ENCODE results near the gene METTL17. TPM values are rescaled to one million over a fixed set of nuclear protein-coding genes. Genes with fewer than 3 reads are reported as not detected.

The METTL17 gene
- total and polyA plus RNA-seq, 2 of the 13 experiments (the other 11 are each of a cell fraction or from before 2014, with no cell fraction given) = 122 to 199 TPM

DNA sequence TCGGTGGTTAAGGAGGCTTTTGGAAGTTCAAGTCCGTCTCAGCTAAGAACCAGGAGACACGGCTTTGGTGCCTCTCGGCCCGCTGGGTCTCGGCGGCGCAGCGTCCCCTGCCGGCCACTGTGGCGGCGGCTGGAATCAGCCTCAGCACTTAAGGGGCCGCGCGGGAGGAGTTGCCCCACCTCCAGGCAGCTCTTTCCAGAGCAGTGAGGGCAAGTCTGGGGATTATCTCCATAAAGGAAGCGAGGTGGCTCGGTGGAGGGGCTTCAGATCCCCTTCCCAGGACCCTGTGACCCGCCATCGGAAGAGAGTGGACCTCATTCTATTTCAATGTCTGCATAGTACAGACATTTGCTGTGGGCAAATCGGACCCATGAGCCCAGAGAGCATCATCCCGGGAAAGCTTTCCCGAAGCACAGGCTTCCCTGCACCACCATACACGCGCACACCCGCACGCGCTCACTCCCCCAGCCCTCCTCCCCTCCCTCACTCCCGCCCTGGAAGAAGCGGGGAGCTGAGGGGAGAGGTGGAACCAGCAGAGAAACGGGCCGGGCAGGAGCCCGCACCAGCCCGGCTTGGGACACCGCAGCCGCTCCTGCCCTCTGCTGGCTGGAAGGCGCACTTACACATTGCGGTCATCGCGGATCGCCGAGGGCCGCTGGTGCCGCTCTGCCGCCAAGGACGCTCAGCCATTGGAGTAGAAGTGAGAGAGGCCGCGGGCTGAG lies 18.6 kb upstream of the METTL17 start (continued):
- TF ChIP-seq, protein P1, sequence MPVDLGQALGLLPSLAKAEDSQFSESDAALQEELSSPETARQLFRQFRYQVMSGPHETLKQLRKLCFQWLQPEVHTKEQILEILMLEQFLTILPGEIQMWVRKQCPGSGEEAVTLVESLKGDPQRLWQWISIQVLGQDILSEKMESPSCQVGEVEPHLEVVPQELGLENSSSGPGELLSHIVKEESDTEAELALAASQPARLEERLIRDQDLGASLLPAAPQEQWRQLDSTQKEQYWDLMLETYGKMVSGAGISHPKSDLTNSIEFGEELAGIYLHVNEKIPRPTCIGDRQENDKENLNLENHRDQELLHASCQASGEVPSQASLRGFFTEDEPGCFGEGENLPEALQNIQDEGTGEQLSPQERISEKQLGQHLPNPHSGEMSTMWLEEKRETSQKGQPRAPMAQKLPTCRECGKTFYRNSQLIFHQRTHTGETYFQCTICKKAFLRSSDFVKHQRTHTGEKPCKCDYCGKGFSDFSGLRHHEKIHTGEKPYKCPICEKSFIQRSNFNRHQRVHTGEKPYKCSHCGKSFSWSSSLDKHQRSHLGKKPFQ (CRISPR knock-in tag; IDR thresholded peaks at IDR 0.05; ENCODE audit: insufficient replicate concordance) = no peak
- peak; percentile 83 for TF ChIP-seq ZNF441 (CRISPR knock-in tag; IDR thresholded peaks at IDR 0.05; ENCODE audit: borderline replicate concordance)
- TF ChIP-seq CSRNP1 (CRISPR knock-in tag; IDR thresholded peaks at IDR 0.05) = 0 out of 2 replicates have a peak, but pooled peaks have one; percentile 59
- 0 out of 2 replicates have a peak, but pooled peaks have one; percentile 51 for TF ChIP-seq ATF3 (CRISPR knock-in tag; IDR thresholded peaks at IDR 0.05)
- TF ChIP-seq RFX1 (IDR thresholded peaks at IDR 0.05) = no peak
- no peak for TF ChIP-seq ZNF124 (CRISPR knock-in tag; IDR thresholded peaks at IDR 0.05)
- peak; percentile 90; the same call in 1 of the 2 replicates for TF ChIP-seq ZNF598 (CRISPR knock-in tag; IDR thresholded peaks at IDR 0.05; ENCODE audit: borderline replicate concordance)
- TF ChIP-seq EED (CRISPR knock-in tag; IDR thresholded peaks at IDR 0.05) = no peak; the same call in 1 of the 2 replicates
- TF ChIP-seq BRCA1 (CRISPR knock-in tag; IDR thresholded peaks at IDR 0.05) = peak; percentile 72; the same call in 1 of the 2 replicates
- peak; percentile 44; the same call in 1 of the 2 replicates for TF ChIP-seq ARID5B (CRISPR knock-in tag; IDR thresholded peaks at IDR 0.05)
- TF ChIP-seq ZNF232 (CRISPR knock-in tag; IDR thresholded peaks at IDR 0.05; ENCODE audit: borderline replicate concordance) = peak; percentile 71; the same call in 1 of the 2 replicates
- no peak for TF ChIP-seq RAD51 (IDR thresholded peaks at IDR 0.05; ENCODE audit: borderline replicate concordance)
- TF ChIP-seq ZFP82 (CRISPR knock-in tag; IDR thresholded peaks at IDR 0.05; ENCODE audit: borderline replicate concordance) = no peak
- peak; percentile 72 for TF ChIP-seq SALL2 (CRISPR knock-in tag; IDR thresholded peaks at IDR 0.05)
- TF ChIP-seq, protein P2, sequence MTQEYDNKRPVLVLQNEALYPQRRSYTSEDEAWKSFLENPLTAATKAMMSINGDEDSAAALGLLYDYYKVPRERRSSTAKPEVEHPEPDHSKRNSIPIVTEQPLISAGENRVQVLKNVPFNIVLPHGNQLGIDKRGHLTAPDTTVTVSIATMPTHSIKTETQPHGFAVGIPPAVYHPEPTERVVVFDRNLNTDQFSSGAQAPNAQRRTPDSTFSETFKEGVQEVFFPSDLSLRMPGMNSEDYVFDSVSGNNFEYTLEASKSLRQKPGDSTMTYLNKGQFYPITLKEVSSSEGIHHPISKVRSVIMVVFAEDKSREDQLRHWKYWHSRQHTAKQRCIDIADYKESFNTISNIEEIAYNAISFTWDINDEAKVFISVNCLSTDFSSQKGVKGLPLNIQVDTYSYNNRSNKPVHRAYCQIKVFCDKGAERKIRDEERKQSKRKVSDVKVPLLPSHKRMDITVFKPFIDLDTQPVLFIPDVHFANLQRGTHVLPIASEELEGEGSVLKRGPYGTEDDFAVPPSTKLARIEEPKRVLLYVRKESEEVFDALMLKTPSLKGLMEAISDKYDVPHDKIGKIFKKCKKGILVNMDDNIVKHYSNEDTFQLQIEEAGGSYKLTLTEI (CRISPR knock-in tag; conservative IDR thresholded peaks at IDR 0.05) = no peak
- no peak for TF ChIP-seq NFATC3 (CRISPR knock-in tag; IDR thresholded peaks at IDR 0.05)
- no peak for TF ChIP-seq ZNF296 (CRISPR knock-in tag; conservative IDR thresholded peaks at IDR 0.05)
- TF ChIP-seq HMG20B (CRISPR knock-in tag; conservative IDR thresholded peaks at IDR 0.05) = 0 out of 2 replicates have a peak, but pooled peaks have one; percentile 53
- TF ChIP-seq NKX3-1 (CRISPR knock-in tag; IDR thresholded peaks at IDR 0.05) = 0 out of 2 replicates have a peak, but pooled peaks have one; percentile 55
- TF ChIP-seq PITX1 (CRISPR knock-in tag; IDR thresholded peaks at IDR 0.05) = peak; percentile 26; the same call in 1 of the 2 replicates

Data from HepG2 (cell line).